Neural progenitor cell (in vitro differentiated cells): ENCODE results near the gene WDFY2. TPM values are rescaled to one million over a fixed set of nuclear protein-coding genes. Genes with fewer than 3 reads are reported as not detected.

Source experiments
- DNase-seq: peaks from one replicate; pipeline ENCODE4 v3.0.0-alpha.2; 2016; ENCODE audit warnings: low spot score
- H2AFZ ChIP-seq: fragments of 200-600 bp; sonication (generic); replicated peaks from 2 replicates; pipeline ENCODE4 v1.6.1; 2016; ENCODE audit warnings: antibody characterized with exemption
- H3F3A ChIP-seq: fragments of 200-600 bp; sonication (generic); 2 replicates; pipeline ENCODE4 v1.6.1; 2016; ENCODE audit warnings: antibody characterized with exemption, low read depth
- H3K27ac ChIP-seq: fragments of 200-600 bp; sonication (generic); 2 replicates; pipeline ENCODE4 v1.5.1; 2016; ENCODE audit warnings: mild to moderate bottlenecking
- H3K27me3 ChIP-seq: fragments of 200-600 bp; sonication (generic); 2 replicates; pipeline ENCODE4 v1.6.1; 2016; ENCODE audit warnings: mild to moderate bottlenecking, moderate library complexity
- H3K36me3 ChIP-seq: fragments of 200-600 bp; sonication (generic); 2 replicates; pipeline ENCODE4 v1.5.1; 2016
- H3K4me1 ChIP-seq: fragments of 200-600 bp; sonication (generic); 2 replicates; pipeline ENCODE4 v1.6.1; 2016; ENCODE audit warnings: mixed run types
- H3K4me2 ChIP-seq: fragments of 200-600 bp; sonication (generic); 2 replicates; pipeline ENCODE4 v1.6.1; 2016
- H3K4me3 ChIP-seq: fragments of 200-600 bp; sonication (generic); 2 replicates; pipeline ENCODE4 v1.5.1; 2016
- H3K79me2 ChIP-seq: fragments of 200-600 bp; sonication (generic); 2 replicates; pipeline ENCODE4 v1.6.1; 2016; ENCODE audit warnings: low read depth
- H3K9ac ChIP-seq: fragments of 200-600 bp; sonication (generic); 2 replicates; pipeline ENCODE4 v1.6.1; 2016
- H3K9me3 ChIP-seq: fragments of 200-600 bp; sonication (generic); 2 replicates; pipeline ENCODE4 v1.5.1; 2016; ENCODE audit warnings: low read depth
- H4K20me1 ChIP-seq: fragments of 200-600 bp; sonication (generic); 2 replicates; pipeline ENCODE4 v1.6.1; 2016; ENCODE audit warnings: low read depth
- H3K27ac Mint-ChIP-seq: 3 replicates; pipeline ENCODE4 v1.8.0; 2021; ENCODE audit warnings: mixed read lengths
- H3K27me3 Mint-ChIP-seq: 2 replicates; pipeline ENCODE4 v1.8.0; 2022; ENCODE audit warnings: low read depth, mild to moderate bottlenecking, inconsistent platforms, moderate library complexity, mixed read lengths; ENCODE audit not compliant: insufficient read depth
- H3K36me3 Mint-ChIP-seq: 3 replicates; pipeline ENCODE4 v1.8.0; 2021; ENCODE audit warnings: mixed read lengths
- H3K4me1 Mint-ChIP-seq: 3 replicates; pipeline ENCODE4 v1.8.0; 2021; ENCODE audit warnings: mixed read lengths
- H3K4me3 Mint-ChIP-seq: 3 replicates; pipeline ENCODE4 v1.8.0; 2021; ENCODE audit warnings: mild to moderate bottlenecking, moderate library complexity, mixed read lengths
- H3K9me3 Mint-ChIP-seq: 3 replicates; pipeline ENCODE4 v1.8.0; 2020; ENCODE audit warnings: mixed read lengths
- CTCF ChIP-seq: fragments of 200-600 bp; sonication (generic); IDR thresholded peaks from 2 replicates; pipeline ENCODE4 v1.5.1; 2017; ENCODE audit warnings: antibody characterized with exemption, mild to moderate bottlenecking
- EZH2 ChIP-seq: fragments of 200-600 bp; sonication (generic); IDR thresholded peaks from 2 replicates; pipeline ENCODE4 v1.6.1; 2017; ENCODE audit warnings: antibody characterized with exemption, mild to moderate bottlenecking, moderate library complexity
- EZH2phosphoT487 ChIP-seq: fragments of 200-600 bp; sonication (generic); IDR thresholded peaks from 2 replicates; pipeline ENCODE4 v1.6.1; 2017; ENCODE audit warnings: antibody characterized with exemption
- total RNA-seq: library from RNA; depleted of rRNA; stranded (reverse); fragments of >200 nt; gene quantifications from 2 replicates; pipeline ENCODE4 v1.2.3, GENCODE V29; 2015; ENCODE audit warnings: low replicate concordance

WDFY2 gene
- total RNA-seq, 1 donor from 2014 or later, result 18.3 TPM

GRCh38 chr13:51594432-51594831, 10.2 kb downstream of the WDFY2 start:
- peaks cover 60% of the 10 kb centered on the region for H4K20me1 ChIP-seq
- H2AFZ ChIP-seq, result no peak overlapping the region
- no peaks in the 10 kb centered on the region for H3K9me3 Mint-ChIP-seq
- H3K9me3 ChIP-seq, result no peaks in the 10 kb centered on the region
- no peaks in the 10 kb centered on the region for H3K27me3 ChIP-seq
- H3K4me2 ChIP-seq, result no peak overlapping the region
- H3K4me3 Mint-ChIP-seq, result no peak overlapping the region
- H3K27ac Mint-ChIP-seq, result peak overlapping the region; percentile 31
- peaks cover 35% of the 10 kb centered on the region for H3K4me1 ChIP-seq
- H3K27ac ChIP-seq, result no peak overlapping the region
- H3K4me3 ChIP-seq, result no peak overlapping the region
- H3K9ac ChIP-seq, result no peak overlapping the region
- no peaks in the 10 kb centered on the region for H3K27me3 Mint-ChIP-seq
- peaks cover 5% of the 10 kb centered on the region for H3K36me3 Mint-ChIP-seq
- no peaks in the 10 kb centered on the region for H3F3A ChIP-seq
- TF ChIP-seq EZH2 (no peak), EZH2phosphoT487 (no peak), CTCF (no peak)
- DNase-seq, result no peak
- H3K4me1 Mint-ChIP-seq, result peaks cover 47% of the 10 kb centered on the region
- peaks cover 100% of the 10 kb centered on the region for H3K79me2 ChIP-seq
- H3K36me3 ChIP-seq, result no peaks in the 10 kb centered on the region

- Mint-ChIP-seq H3K4me3 (no peak overlapping the region), H3K27ac (no peak overlapping the region), H3K36me3 (peaks cover 5% of the 10 kb centered on the region), H3K4me1 (peaks cover 37% of the 10 kb centered on the region), H3K9me3 (no peaks in the 10 kb centered on the region), H3K27me3 (no peaks in the 10 kb centered on the region)
- H3F3A ChIP-seq, result no peaks in the 10 kb centered on the region
- no peak overlapping the region for H3K4me3 ChIP-seq
- H3K4me1 ChIP-seq, result peaks cover 25% of the 10 kb centered on the region
- no peak overlapping the region for H3K9ac ChIP-seq
- no peaks in the 10 kb centered on the region for H3K9me3 ChIP-seq
- TF ChIP-seq CTCF (no peak), EZH2 (no peak), EZH2phosphoT487 (no peak)
- peaks cover 51% of the 10 kb centered on the region for H4K20me1 ChIP-seq
- H3K27me3 ChIP-seq, result no peaks in the 10 kb centered on the region
- H3K27ac ChIP-seq, result no peak overlapping the region
- DNase-seq, result no peak
- H3K36me3 ChIP-seq, result no peaks in the 10 kb centered on the region
- peaks cover 100% of the 10 kb centered on the region for H3K79me2 ChIP-seq
- no peak overlapping the region for H3K4me2 ChIP-seq
- H2AFZ ChIP-seq, result no peak overlapping the region
Observed at GRCh38 chr13:51595416-51595815, 11.2 kb downstream of the WDFY2 start.

GRCh38 chr13:51596541-51596940, 12.3 kb downstream of the WDFY2 start:
- H3K36me3 Mint-ChIP-seq, result peaks cover 9% of the 10 kb centered on the region
- Histone ChIP-seq H3K4me1 (peaks cover 19% of the 10 kb centered on the region), H3F3A (no peaks in the 10 kb centered on the region), H2AFZ (no peak overlapping the region), H3K4me3 (no peak overlapping the region), H3K27me3 (no peaks in the 10 kb centered on the region), H3K27ac (no peak overlapping the region), H3K9ac (no peak overlapping the region), H4K20me1 (peaks cover 40% of the 10 kb centered on the region), H3K36me3 (no peaks in the 10 kb centered on the region), H3K79me2 (peaks cover 100% of the 10 kb centered on the region), H3K9me3 (no peaks in the 10 kb centered on the region), H3K4me2 (no peak overlapping the region)
- H3K9me3 Mint-ChIP-seq, result no peaks in the 10 kb centered on the region
- no peaks in the 10 kb centered on the region for H3K27me3 Mint-ChIP-seq
- no peak overlapping the region for H3K4me3 Mint-ChIP-seq
- H3K4me1 Mint-ChIP-seq, result peaks cover 30% of the 10 kb centered on the region
- TF ChIP-seq EZH2phosphoT487, result no peak
- no peak for TF ChIP-seq CTCF
- TF ChIP-seq EZH2, result no peak
- H3K27ac Mint-ChIP-seq, result no peak overlapping the region
- no peak for DNase-seq
